Measurements from ENCODE around the gene PTH2.

The PTH2 gene

GRCh38 chr19:49411681-49412326, 11.4 kb downstream of the PTH2 start:
- no peak for DNase-seq (ENCODE audit: low read depth)
- H3K4me3 ChIP-seq (ENCODE audit: low read length) = no peak overlapping the region
- no peak for TF ChIP-seq CTCF (conservative IDR thresholded peaks at IDR 0.05; ENCODE audit: low read depth, low read length)

GRCh38 chr19:49409441-49410029, 13.7 kb downstream of the PTH2 start:
- DNase-seq (ENCODE audit: low read depth) = no peak
- TF ChIP-seq CTCF (conservative IDR thresholded peaks at IDR 0.05; ENCODE audit: low read depth, low read length) = no peak
- no peak overlapping the region for H3K4me3 ChIP-seq (ENCODE audit: low read length)

DNA sequence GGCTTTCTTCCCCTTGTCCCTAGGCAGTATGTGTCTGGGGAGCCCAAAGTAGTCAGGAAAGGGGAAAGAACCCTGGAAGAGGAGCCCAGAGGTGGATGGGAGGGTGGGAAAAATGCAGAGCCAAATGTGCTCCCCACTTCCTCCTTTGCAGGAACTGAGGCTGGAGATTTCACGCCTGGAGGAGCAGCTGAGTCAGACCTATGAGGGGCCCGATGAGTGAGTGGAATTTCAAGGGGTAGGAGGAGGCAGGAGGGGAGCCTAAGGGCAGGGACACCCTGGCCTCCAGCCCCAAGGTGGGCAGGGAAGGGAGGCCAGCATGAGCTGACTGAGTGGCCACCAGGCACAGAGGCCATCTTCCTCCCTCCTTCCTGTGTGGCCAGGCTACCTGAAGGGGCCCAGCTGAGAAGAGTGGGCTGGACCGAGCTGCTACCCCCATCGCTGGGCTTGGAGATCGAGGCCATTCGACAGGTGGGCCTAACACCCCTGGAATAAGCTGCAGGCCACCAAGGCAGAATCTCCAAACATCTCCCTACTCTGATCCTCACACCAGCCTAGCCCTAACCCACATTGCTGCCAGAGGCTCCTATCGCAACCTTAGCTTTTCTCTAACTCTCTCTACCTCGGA, 14.3 kb downstream of the PTH2 start:
- TF ChIP-seq CTCF (conservative IDR thresholded peaks at IDR 0.05; ENCODE audit: low read depth, low read length) = no peak
- no peak overlapping the region for H3K4me3 ChIP-seq (ENCODE audit: low read length)

GRCh38 chr19:49407482-49408015, 15.7 kb downstream of the PTH2 start:
- no peak overlapping the region for H3K4me3 ChIP-seq (ENCODE audit: low read length)
- TF ChIP-seq CTCF (conservative IDR thresholded peaks at IDR 0.05; ENCODE audit: low read depth, low read length) = no peak
- no peak for DNase-seq (ENCODE audit: low read depth)

More for the DNA sequence above, 14.3 kb downstream of the PTH2 start:
- no peak for DNase-seq (ENCODE audit: low read depth)

GRCh38 chr19:49407079-49407478, 16.2 kb downstream of the PTH2 start:
- no peak overlapping the region for H3K4me3 ChIP-seq (ENCODE audit: low read length)
- no peak for DNase-seq (ENCODE audit: low read depth)
- no peak for TF ChIP-seq CTCF (conservative IDR thresholded peaks at IDR 0.05; ENCODE audit: low read depth, low read length)

- no peak overlapping the region for H3K4me3 ChIP-seq (ENCODE audit: low read length)
- DNase-seq (ENCODE audit: low read depth) = no peak
- TF ChIP-seq CTCF (conservative IDR thresholded peaks at IDR 0.05; ENCODE audit: low read depth, low read length) = no peak
Measured at GRCh38 chr19:49403404-49404187, 19.6 kb downstream of the PTH2 start.

Data from retinal pigment epithelial cell (primary cell).